Activated naive CD8-positive, alpha-beta T cell treated with anti-CD3 and anti-CD28 coated beads, Interleukin-2, amount 10 ng/mL, durations not matched to agents 7 days and 5 days (primary cell): ENCODE data around the gene DAB2IP. TPM values are rescaled to one million over a fixed set of nuclear protein-coding genes. Genes with fewer than 3 reads are reported as not detected.

Experiments
- ATAC-seq: fragments of 150-1000 bp; cut with Tn5 transposase; one replicate; pipeline ENCODE4 v1.10.0; 2021; ENCODE audit warnings: low read depth, moderate library complexity
- POLR2A ChIA-PET: fragments of 350-600 bp; sonication (Branson Sonifier 250); formaldehyde crosslinking; loops from one replicate; lab custom pipeline; 2021; ENCODE audit warnings: antibody characterized with exemption; lab: Charles Lee
- DNase-seq: peaks from one replicate; pipeline ENCODE4 v3.0.0; 2021
- H3K27ac Mint-ChIP-seq: one replicate; pipeline ENCODE4 v1.8.0; 2022; ENCODE audit warnings: mild to moderate bottlenecking, mixed read lengths
- H3K27me3 Mint-ChIP-seq: one replicate; pipeline ENCODE4 v1.8.0; 2022; ENCODE audit warnings: mild to moderate bottlenecking, moderate library complexity, mixed read lengths
- H3K36me3 Mint-ChIP-seq: one replicate; pipeline ENCODE4 v1.8.0; 2021; ENCODE audit warnings: mild to moderate bottlenecking, mixed read lengths
- H3K4me1 Mint-ChIP-seq: one replicate; pipeline ENCODE4 v1.8.0; 2021; ENCODE audit warnings: mixed read lengths
- H3K4me3 Mint-ChIP-seq: one replicate; pipeline ENCODE4 v1.8.0; 2022; ENCODE audit warnings: mild to moderate bottlenecking, moderate library complexity, mixed read lengths
- H3K9me3 Mint-ChIP-seq: one replicate; pipeline ENCODE4 v1.8.0; 2021; ENCODE audit warnings: mixed read lengths
- total RNA-seq, 2 experiments: library from RNA; stranded (reverse); gene quantifications; one replicate each; pipeline ENCODE4 v1.2.3, GENCODE V29; 2021

The DAB2IP gene
- total RNA-seq, 2 experiments from 2014 or later = 0.20 to 0.25 TPM

DNA sequence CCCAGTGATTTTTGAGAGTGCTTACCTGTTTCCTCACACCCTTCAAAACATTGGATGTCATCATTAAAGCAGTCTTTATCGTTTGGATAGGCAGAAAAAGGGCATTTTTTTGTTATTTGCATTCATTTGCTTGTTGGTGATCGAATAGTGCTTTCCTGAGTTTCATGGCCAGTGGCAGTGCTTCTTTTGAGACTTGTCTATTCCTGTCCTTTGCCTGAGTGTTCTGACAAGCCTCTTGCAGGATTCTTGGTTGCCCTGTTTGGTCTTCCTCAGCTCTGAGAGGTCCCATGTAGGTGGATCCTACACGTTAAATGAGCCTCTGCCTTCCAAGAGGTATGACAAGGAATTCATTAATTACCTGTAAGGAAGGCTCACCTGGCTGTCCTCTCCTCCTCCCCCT, 52.8 kb downstream of the DAB2IP start:
- Mint-ChIP-seq H3K27me3 (peaks cover 57% of the 10 kb centered on the region), H3K4me1 (peaks cover 16% of the 10 kb centered on the region), H3K4me3 (no peak overlapping the region), H3K36me3 (no peaks in the 10 kb centered on the region), H3K9me3 (no peaks in the 10 kb centered on the region), H3K27ac (no peak overlapping the region)
- no peak for ATAC-seq
- no peak for DNase-seq
- POLR2A ChIA-PET = no interaction called here

DNA sequence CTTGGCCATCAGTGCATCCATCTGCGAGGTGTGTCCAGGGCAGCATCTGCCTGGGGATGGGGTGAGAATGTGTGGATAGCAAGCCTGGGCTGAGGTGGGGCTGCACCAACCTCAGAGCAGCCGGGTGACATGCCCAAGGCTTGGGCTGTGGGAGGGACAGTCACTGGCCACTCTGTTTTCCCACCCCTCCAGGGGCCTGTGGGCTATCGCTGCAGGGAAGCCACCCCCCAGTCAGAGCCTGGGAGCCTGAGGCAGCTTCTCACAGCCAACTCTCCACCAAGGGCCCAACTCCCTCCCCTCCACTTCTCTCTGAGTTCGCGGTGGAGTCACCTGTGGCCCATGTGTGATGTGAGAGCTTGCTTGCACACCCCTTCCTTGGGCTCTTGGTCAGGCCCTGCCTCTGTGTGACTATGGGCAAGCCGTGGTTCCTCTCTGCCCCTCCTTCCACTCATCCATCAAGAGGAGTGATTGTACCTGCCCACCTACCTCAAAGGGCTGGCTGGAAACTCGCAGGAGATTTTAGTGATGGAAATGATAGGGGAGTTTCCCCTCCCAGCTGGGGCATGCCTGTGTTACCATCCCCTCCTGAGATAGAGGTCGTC, 54.8 kb downstream of the DAB2IP start:
- peaks cover 15% of the 10 kb centered on the region for H3K4me1 Mint-ChIP-seq
- H3K9me3 Mint-ChIP-seq = no peaks in the 10 kb centered on the region
- no peak for DNase-seq
- no peak overlapping the region for H3K4me3 Mint-ChIP-seq
- POLR2A ChIA-PET = no interaction called here
- H3K27me3 Mint-ChIP-seq = peaks cover 40% of the 10 kb centered on the region
- no peaks in the 10 kb centered on the region for H3K36me3 Mint-ChIP-seq
- ATAC-seq = no peak
- no peak overlapping the region for H3K27ac Mint-ChIP-seq

DNA sequence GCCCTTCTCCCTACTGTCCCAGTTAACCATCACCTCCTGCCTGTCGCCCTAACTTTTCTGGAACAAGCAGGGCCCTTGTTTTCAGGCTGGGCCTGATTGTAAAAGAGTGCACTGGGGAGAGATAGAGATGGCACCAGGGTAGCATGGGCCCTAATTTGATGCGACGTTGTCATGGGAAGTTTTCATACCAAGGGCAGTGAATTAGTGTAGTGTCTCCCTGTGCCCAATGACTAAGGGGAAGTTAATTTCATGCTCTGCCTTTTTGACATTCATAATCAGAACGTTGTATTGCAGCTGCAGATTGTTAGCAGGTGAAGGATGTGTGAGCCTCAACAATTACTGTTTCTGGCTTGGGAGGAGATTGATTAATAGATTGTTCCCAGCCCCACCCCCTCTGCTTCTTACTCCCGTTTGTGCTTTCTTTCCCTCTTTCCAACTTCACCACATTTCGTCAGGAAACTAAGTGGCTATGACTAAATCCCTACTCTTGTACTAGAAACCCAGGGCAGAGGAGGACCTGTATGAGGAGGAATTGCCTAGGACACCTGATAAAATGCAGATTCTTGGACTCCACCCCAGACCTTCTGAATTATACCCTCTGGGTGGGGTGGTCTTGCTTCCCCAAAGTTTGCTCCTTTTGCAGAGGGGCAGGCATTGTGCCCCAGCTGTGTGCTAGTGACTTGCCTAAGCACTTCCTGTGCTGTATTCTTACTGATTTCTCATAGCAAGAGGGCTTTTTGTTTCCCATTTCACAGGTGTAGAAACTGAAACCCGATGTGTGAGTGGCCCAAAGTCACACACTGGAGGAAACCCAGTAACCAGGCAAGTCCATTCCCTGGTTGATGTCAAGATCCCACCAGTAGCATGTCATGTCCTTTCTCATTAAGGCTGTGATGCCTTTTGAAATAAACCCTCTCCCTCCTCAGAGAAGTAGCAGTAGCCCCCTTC, 56.3 kb downstream of the DAB2IP start:
- DNase-seq (no peak), ATAC-seq (peak; percentile 94)
- peak overlapping the region; percentile 29 for H3K4me3 Mint-ChIP-seq
- H3K27ac Mint-ChIP-seq = peak overlapping the region; percentile 83
- POLR2A ChIA-PET = interaction anchor here (1.2 to 1.7 kb wide), 3 partner anchors 8 to 557 kb away, joined by 3 to 5 read pairs (median 4); partner anchors contain the start of genes MRRF and RBM18
- no peaks in the 10 kb centered on the region for H3K36me3 Mint-ChIP-seq
- no peaks in the 10 kb centered on the region for H3K9me3 Mint-ChIP-seq
- H3K27me3 Mint-ChIP-seq = peaks cover 25% of the 10 kb centered on the region
- H3K4me1 Mint-ChIP-seq = peaks cover 15% of the 10 kb centered on the region

DNA sequence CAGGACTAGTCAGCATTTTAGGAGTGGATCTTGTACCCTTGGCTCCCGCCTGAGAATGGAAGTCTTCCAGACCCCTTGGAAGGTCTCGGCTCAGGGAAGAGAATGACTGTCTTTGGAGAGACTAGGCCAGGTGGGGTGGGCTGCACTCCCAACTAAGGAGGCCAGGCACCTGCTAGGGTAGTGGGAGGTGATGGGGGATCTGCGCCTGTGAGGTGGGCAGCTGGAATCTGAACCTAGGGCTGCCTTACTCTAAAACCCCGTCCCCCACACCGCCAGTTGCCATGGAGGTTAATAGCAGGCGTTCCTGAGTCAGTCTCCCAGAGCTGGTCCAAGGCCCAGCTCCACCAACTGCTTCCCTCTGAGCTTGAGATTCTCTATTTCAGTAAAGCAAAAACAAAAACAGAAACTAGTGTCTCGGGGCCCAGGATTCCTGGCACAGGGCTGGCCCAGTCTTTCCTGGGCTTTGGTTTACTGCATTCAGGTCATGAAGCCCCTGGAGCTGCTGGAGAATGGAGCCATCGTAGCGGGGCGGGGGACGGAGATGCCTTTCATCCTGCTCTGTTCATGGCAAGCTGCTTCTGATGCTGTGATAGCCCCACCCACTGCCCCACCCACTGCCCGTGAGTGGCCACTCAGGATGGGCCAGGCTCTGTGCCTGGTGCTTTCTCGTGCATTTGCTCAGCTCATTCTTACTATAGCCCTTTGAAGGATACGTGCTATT, 57.5 kb downstream of the DAB2IP start:
- ATAC-seq = no peak
- no peaks in the 10 kb centered on the region for H3K36me3 Mint-ChIP-seq
- peaks cover 15% of the 10 kb centered on the region for H3K27me3 Mint-ChIP-seq
- no peaks in the 10 kb centered on the region for H3K9me3 Mint-ChIP-seq
- H3K4me1 Mint-ChIP-seq = peaks cover 15% of the 10 kb centered on the region
- H3K4me3 Mint-ChIP-seq = no peak overlapping the region
- peak overlapping the region; percentile 83 for H3K27ac Mint-ChIP-seq
- POLR2A ChIA-PET = interaction anchor here (1.2 to 1.7 kb wide), 3 partner anchors 9 to 556 kb away, joined by 3 to 5 read pairs (median 4); partner anchors contain the start of genes MRRF and RBM18
- DNase-seq = no peak

- POLR2A ChIA-PET = no interaction called here
- DNase-seq (no peak), ATAC-seq (no peak)
- Mint-ChIP-seq H3K36me3 (no peaks in the 10 kb centered on the region), H3K4me1 (peaks cover 15% of the 10 kb centered on the region), H3K9me3 (no peaks in the 10 kb centered on the region), H3K27me3 (peaks cover 6% of the 10 kb centered on the region), H3K27ac (peak overlapping the region; percentile 32), H3K4me3 (no peak overlapping the region)
Measured at GRCh38 chr9:121709798-121710197, 58.4 kb downstream of the DAB2IP start.

DNA sequence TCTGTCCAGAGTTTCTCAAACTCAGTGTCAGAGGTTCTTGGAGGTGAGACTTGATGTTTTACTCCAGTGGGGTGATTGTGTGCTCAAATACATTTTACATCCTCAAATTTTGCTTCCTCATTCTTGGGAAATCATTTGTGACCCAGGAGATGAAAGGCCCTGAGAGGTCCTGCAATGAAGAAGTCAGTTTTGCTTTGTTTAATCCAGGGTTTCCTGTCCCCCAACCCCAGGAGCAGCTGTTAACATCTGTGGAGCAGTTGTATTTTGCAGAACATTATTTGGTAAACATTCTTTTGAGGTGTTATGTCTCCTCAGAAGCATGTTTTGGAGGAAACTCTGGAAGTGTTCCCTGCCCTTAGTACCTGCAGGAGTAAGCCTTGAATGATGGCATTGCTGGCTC, 59.8 kb downstream of the DAB2IP start:
- POLR2A ChIA-PET = no interaction called here
- H3K4me1 Mint-ChIP-seq = peaks cover 15% of the 10 kb centered on the region
- no peaks in the 10 kb centered on the region for H3K27me3 Mint-ChIP-seq
- ATAC-seq = no peak
- H3K9me3 Mint-ChIP-seq = no peaks in the 10 kb centered on the region
- no peaks in the 10 kb centered on the region for H3K36me3 Mint-ChIP-seq
- no peak overlapping the region for H3K27ac Mint-ChIP-seq
- no peak overlapping the region for H3K4me3 Mint-ChIP-seq
- DNase-seq = no peak

DNA sequence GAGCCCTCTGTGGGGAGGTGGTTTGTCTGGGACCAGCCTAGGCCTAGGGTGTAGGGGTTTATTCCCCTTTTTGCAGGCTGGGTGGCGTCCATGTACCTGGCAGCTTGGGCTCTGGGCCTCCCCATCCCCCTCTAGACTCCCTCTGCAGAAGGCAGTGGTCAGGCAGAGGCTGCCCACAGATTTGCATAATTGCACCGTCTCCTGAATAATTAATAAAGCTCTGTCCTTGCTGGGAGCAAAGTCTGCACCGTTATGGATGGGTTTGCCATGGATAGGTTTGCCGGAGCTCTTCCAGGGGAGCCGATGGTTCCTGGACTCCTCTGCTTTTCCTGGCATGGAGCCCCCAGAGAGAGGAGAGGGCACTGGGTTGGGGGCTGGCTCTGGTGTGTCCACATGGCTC, 60.4 kb downstream of the DAB2IP start:
- Mint-ChIP-seq H3K27ac (no peak overlapping the region), H3K27me3 (no peaks in the 10 kb centered on the region), H3K9me3 (no peaks in the 10 kb centered on the region), H3K4me1 (peaks cover 15% of the 10 kb centered on the region), H3K4me3 (no peak overlapping the region), H3K36me3 (no peaks in the 10 kb centered on the region)
- DNase-seq (no peak), ATAC-seq (no peak)
- POLR2A ChIA-PET = no interaction called here

DNA sequence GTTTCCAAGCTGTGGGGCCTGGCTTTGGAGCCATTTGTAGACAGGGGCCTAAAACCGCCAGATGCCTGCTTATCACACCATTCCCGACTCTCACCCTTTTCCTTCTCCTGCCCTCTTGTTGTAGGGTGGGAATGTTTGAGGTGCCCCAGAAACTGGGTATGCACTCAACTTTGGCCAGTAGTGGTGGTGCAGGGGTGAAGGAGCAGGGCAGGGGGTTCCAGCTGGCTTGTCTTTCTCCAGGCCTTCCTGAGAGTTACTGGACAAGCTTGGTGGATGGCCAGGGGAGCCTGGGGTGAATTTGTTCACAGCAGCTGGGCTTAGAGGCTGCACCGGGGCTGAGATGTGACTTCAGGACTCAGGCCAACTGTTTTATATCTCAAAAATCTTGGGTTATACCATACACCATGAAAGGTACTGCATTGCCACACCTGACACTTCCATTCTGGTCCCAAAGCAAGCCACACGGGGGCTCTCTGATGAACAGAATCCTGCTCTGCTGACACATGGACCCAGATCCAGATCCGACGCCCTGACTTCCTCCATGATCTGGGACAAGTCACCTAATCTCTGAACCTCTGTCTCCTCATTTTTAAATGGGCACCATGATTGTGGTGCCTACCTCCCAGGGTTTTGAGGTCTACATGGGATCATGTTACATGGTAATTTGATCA, 62.1 kb downstream of the DAB2IP start:
- ATAC-seq (no peak), DNase-seq (no peak)
- Mint-ChIP-seq H3K9me3 (no peaks in the 10 kb centered on the region), H3K4me1 (peaks cover 2% of the 10 kb centered on the region), H3K4me3 (no peak overlapping the region), H3K36me3 (no peaks in the 10 kb centered on the region), H3K27ac (no peak overlapping the region), H3K27me3 (no peaks in the 10 kb centered on the region)
- POLR2A ChIA-PET = no interaction called here

DNA sequence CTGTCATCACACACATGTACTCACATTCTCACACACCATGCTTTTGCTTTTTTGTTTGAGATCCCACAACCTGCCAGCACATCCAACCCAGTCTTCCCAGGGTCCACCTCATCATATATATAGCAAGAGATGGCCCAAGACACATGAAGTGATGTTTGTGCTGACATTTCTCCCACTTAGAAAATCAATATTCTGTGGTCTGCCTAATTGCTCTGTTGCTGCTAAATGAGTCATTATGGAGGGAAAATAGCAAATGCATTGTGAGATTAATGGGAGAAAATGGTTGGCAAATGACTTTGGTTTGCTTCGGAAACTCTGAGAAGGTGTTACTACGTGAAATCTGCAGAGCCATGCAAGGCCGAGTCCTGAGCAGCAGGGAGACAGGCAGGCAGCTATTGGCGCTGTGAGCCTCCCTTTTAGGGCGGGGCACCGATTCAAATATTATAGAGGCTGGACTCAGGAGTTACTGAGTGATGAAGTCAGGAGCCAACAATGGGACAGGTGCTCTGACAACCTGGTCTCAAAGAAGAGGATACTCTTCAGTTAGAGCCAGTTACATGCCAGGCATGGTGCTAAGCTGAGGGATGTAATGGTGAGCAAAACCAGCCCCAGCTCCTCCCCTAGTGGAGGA, 62.8 kb downstream of the DAB2IP start:
- H3K4me3 Mint-ChIP-seq = no peak overlapping the region
- ATAC-seq (no peak), DNase-seq (no peak)
- H3K4me1 Mint-ChIP-seq = no peaks in the 10 kb centered on the region
- H3K9me3 Mint-ChIP-seq = no peaks in the 10 kb centered on the region
- H3K36me3 Mint-ChIP-seq = no peaks in the 10 kb centered on the region
- POLR2A ChIA-PET = no interaction called here
- no peak overlapping the region for H3K27ac Mint-ChIP-seq
- peaks cover 2% of the 10 kb centered on the region for H3K27me3 Mint-ChIP-seq

- Mint-ChIP-seq H3K36me3 (no peaks in the 10 kb centered on the region), H3K4me1 (no peaks in the 10 kb centered on the region), H3K27me3 (peaks cover 2% of the 10 kb centered on the region), H3K4me3 (no peak overlapping the region), H3K9me3 (no peaks in the 10 kb centered on the region), H3K27ac (no peak overlapping the region)
- DNase-seq = no peak
- POLR2A ChIA-PET = no interaction called here
- ATAC-seq = no peak
Measured at GRCh38 chr9:121714873-121715272, 63.4 kb downstream of the DAB2IP start.

DNA sequence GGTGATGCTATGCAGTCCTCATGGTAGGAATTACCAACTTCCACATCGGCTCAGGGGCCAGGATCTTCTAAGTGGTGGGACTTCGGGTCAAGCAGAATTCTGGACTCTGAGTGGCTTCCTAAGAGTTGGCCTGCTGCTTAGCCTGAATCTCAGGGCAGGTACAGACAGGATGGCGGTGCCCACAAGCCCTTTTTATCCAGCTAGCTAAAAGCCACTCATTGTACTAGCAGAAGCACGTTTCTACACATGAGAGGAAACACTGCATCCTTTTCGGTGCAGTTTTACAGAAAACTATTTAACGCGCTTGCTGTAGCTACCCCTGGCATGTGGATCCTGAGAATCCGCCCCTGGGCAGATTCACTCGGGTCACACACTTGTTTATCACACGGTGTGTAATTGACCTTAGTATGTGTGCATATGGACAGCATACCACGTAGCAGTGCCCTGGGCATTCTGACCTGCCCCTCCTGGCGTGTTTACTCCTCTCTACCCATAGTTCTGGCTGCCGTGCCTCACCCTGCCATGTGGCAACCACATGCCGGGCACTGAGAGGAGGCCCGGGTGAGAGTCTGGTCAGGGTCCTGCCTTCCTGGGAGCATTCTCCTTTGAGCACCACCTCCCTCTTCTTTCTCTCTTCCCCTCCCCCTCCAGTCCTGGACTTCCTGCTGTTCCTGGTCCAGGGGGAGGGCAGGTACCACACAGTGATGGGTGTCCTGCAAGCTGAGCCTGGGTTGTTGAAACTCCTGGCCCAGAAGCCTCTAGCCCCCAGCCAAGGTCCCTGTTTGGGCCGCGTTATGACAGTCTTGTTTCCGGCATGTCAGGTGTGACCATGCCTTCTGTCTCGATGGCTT, 65.9 kb downstream of the DAB2IP start:
- Mint-ChIP-seq H3K27ac (no peak overlapping the region), H3K27me3 (peaks cover 2% of the 10 kb centered on the region)

GRCh38 chr9:121718084-121718483, 66.7 kb downstream of the DAB2IP start:
- POLR2A ChIA-PET = no interaction called here
- H3K27ac Mint-ChIP-seq = no peak overlapping the region
- no peak for ATAC-seq
- H3K4me1 Mint-ChIP-seq = no peaks in the 10 kb centered on the region
- H3K9me3 Mint-ChIP-seq = no peaks in the 10 kb centered on the region
- DNase-seq = no peak
- H3K4me3 Mint-ChIP-seq = no peak overlapping the region
- H3K36me3 Mint-ChIP-seq = no peaks in the 10 kb centered on the region
- H3K27me3 Mint-ChIP-seq = peaks cover 2% of the 10 kb centered on the region

More for the DNA sequence above, 65.9 kb downstream of the DAB2IP start:
- no peak overlapping the region for H3K4me3 Mint-ChIP-seq
- H3K4me1 Mint-ChIP-seq = no peaks in the 10 kb centered on the region
- no peak for ATAC-seq
- POLR2A ChIA-PET = no interaction called here
- H3K9me3 Mint-ChIP-seq = no peaks in the 10 kb centered on the region
- DNase-seq = no peak
- no peaks in the 10 kb centered on the region for H3K36me3 Mint-ChIP-seq
